T-helper 9 cell (primary cell): ENCODE data around the gene MAGI2.

Experiments used
- DNase-seq: peaks from one replicate; pipeline ENCODE4 v3.0.0-alpha.2; 2020

MAGI2 gene

GRCh38 chr7:78164459-78164858 is 1289.0 kb downstream of the MAGI2 start:
- DNase-seq, result no peak

- DNase-seq, result no peak
Observed at GRCh38 chr7:78161781-78162180, 1291.7 kb downstream of the MAGI2 start.

GRCh38 chr7:78159545-78159944 is 1293.9 kb downstream of the MAGI2 start:
- no peak for DNase-seq

GRCh38 chr7:78153285-78153684 is 1300.2 kb downstream of the MAGI2 start:
- DNase-seq, result no peak

- DNase-seq, result no peak
Observed at GRCh38 chr7:78151229-78151628, 1302.2 kb downstream of the MAGI2 start.

GRCh38 chr7:78149787-78150186 is 1303.7 kb downstream of the MAGI2 start:
- no peak for DNase-seq

GRCh38 chr7:78148166-78148894 is 1305.1 kb downstream of the MAGI2 start:
- DNase-seq, result no peak

- no peak for DNase-seq
Observed at GRCh38 chr7:78146546-78146945, 1306.9 kb downstream of the MAGI2 start.

- no peak for DNase-seq
Observed at GRCh38 chr7:78143661-78144060, 1309.8 kb downstream of the MAGI2 start.

GRCh38 chr7:78141522-78142281 is 1311.8 kb downstream of the MAGI2 start:
- DNase-seq, result no peak

- no peak for DNase-seq
Observed at GRCh38 chr7:78140109-78140508, 1313.4 kb downstream of the MAGI2 start.

- DNase-seq, result no peak
Observed at GRCh38 chr7:78139335-78139734, 1314.1 kb downstream of the MAGI2 start.

GRCh38 chr7:78134774-78135173 is 1318.7 kb downstream of the MAGI2 start:
- no peak for DNase-seq

- DNase-seq, result no peak
Observed at GRCh38 chr7:78134256-78134655, 1319.2 kb downstream of the MAGI2 start.

- DNase-seq, result no peak
Observed at GRCh38 chr7:78130446-78131215, 1322.8 kb downstream of the MAGI2 start.

GRCh38 chr7:78129865-78130264 is 1323.6 kb downstream of the MAGI2 start:
- DNase-seq, result no peak

GRCh38 chr7:78127009-78127408 is 1326.5 kb downstream of the MAGI2 start:
- DNase-seq, result no peak

- no peak for DNase-seq
Observed at GRCh38 chr7:78125884-78126283, 1327.6 kb downstream of the MAGI2 start.

- no peak for DNase-seq
Observed at GRCh38 chr7:78124216-78124615, 1329.3 kb downstream of the MAGI2 start.

- no peak for DNase-seq
Observed at GRCh38 chr7:78121888-78122287, 1331.6 kb downstream of the MAGI2 start.

- no peak for DNase-seq
Observed at GRCh38 chr7:78118470-78118869, 1335.0 kb downstream of the MAGI2 start.

GRCh38 chr7:78115876-78116275 is 1337.6 kb downstream of the MAGI2 start:
- no peak for DNase-seq

GRCh38 chr7:78114993-78115392 is 1338.5 kb downstream of the MAGI2 start:
- DNase-seq, result no peak

- no peak for DNase-seq
Observed at GRCh38 chr7:78112488-78112887, 1341.0 kb downstream of the MAGI2 start.
